Retina (tissue), 1 donor: ENCODE data around the gene ANGEL2.
"Not testable (repeated sequence)": the region's sequence is repeated elsewhere in the genome, so short reads cannot be mapped to it uniquely, and the experiment has no call there.

Source experiments
- DNase-seq: peaks from one replicate; pipeline ENCODE4 v3.0.0-alpha.2; 2016

The ANGEL2 gene

GRCh38 chr1:213015099-213016050 is at the start of gene ANGEL2:
ANGEL2 (minus strand) TSS chr1:213015867; CDS start chr1:213015671, 196 bp downstream.
- peak; percentile 97 for DNase-seq

GRCh38 chr1:213061263-213061662 is 45.6 kb upstream of the ANGEL2 start:
- no peak for DNase-seq

- no peak for DNase-seq
Observed at GRCh38 chr1:213060836-213061235, 45.2 kb upstream of the ANGEL2 start.

- no peak for DNase-seq
Observed at GRCh38 chr1:213057264-213058059, 41.8 kb upstream of the ANGEL2 start.

GRCh38 chr1:213055767-213056166 is 40.1 kb upstream of the ANGEL2 start:
- DNase-seq: no peak

GRCh38 chr1:213054733-213055591 is 39.3 kb upstream of the ANGEL2 start:
- DNase-seq: no peak

GRCh38 chr1:213054142-213054541 is 38.5 kb upstream of the ANGEL2 start:
- no peak for DNase-seq

- DNase-seq: no peak
Observed at GRCh38 chr1:213053455-213053854, 37.8 kb upstream of the ANGEL2 start.

- DNase-seq: no peak
Observed at GRCh38 chr1:213051881-213052202, 36.2 kb upstream of the ANGEL2 start.

GRCh38 chr1:213051127-213051880 is 35.6 kb upstream of the ANGEL2 start, which contains the start of gene RPS6KC1:
RPS6KC1 (plus strand) TSS chr1:213051241; CDS start chr1:213051405, 164 bp downstream.
- DNase-seq: peak; percentile 94

GRCh38 chr1:213050745-213051126 is 35.1 kb upstream of the ANGEL2 start:
- DNase-seq: no peak

- DNase-seq: no peak
Observed at GRCh38 chr1:213049232-213049631, 33.6 kb upstream of the ANGEL2 start.

- not testable (repeated sequence) for DNase-seq
Observed at GRCh38 chr1:213045321-213046226, 29.9 kb upstream of the ANGEL2 start.

- no peak for DNase-seq
Observed at GRCh38 chr1:213041443-213041842, 25.8 kb upstream of the ANGEL2 start.

GRCh38 chr1:213035573-213035972 is 19.9 kb upstream of the ANGEL2 start:
- DNase-seq: no peak

- no peak for DNase-seq
Observed at GRCh38 chr1:213034713-213035112, 19.0 kb upstream of the ANGEL2 start.

GRCh38 chr1:213032651-213033050 is 17.0 kb upstream of the ANGEL2 start:
- no peak for DNase-seq

GRCh38 chr1:213027024-213027423 is 11.4 kb upstream of the ANGEL2 start:
- not testable (repeated sequence) for DNase-seq

- DNase-seq: no peak
Observed at GRCh38 chr1:213020016-213020415, 4.3 kb upstream of the ANGEL2 start.

- no peak for DNase-seq
Observed at GRCh38 chr1:213019450-213019849, 3.8 kb upstream of the ANGEL2 start.
